Measurements from ENCODE around the gene USP31. TPM values are rescaled to one million over a fixed set of nuclear protein-coding genes. Genes with fewer than 3 reads are reported as not detected.

The USP31 gene
- total RNA-seq, 1 donor: 6.2 TPM

DNA sequence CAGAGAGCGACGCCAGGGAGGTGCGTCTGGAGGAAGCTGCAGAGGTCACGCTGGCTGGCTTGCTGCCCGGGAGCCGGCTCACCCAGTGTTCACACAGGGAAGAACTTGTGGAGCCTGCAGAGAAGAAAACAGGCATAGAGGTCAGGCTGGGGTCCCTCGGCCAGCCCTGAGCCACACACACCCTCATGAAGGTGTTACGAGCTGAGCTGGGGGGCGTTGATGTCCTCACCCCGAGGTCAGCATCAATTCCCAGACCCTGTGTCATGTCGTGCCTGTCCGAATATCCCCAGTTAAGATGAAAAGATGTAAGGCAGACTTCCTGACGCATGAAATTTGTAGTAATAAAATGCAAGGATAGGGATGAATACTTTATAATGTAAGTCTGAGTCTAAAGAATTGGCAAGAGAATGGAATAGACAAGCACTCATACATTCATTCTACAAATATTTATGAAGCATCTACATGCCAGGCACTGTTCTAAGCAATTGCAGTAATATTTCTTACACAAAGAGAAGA lies 77.1 kb downstream of the USP31 start:
- peaks cover 26% of the 10 kb centered on the region for H3K36me3 ChIP-seq (ENCODE audit: insufficient read depth, low read length)
- H3K4me3 ChIP-seq (ENCODE audit: insufficient read depth, low read length): peak overlapping the region; percentile 8
- H3K4me1 ChIP-seq (ENCODE audit: insufficient read depth, low read length): peaks cover 25% of the 10 kb centered on the region
- peak; percentile 83 for DNase-seq (ENCODE audit: insufficient read length, low spot score, missing footprints)
- H3K27ac ChIP-seq (ENCODE audit: low read depth, low read length): peak overlapping the region; percentile 92
- no peaks in the 10 kb centered on the region for H3K27me3 ChIP-seq (ENCODE audit: insufficient read depth, low read length)
- H3K4me2 ChIP-seq (ENCODE audit: insufficient read depth, low read length): peak overlapping the region; percentile 67
- H3K79me2 ChIP-seq (ENCODE audit: insufficient read depth, low read length): no peaks in the 10 kb centered on the region
- no peaks in the 10 kb centered on the region for H4K20me1 ChIP-seq (ENCODE audit: insufficient read depth, low read length)
- H2AFZ ChIP-seq (ENCODE audit: low read length): peak overlapping the region; percentile 54
- no peaks in the 10 kb centered on the region for H3K9me3 ChIP-seq (ENCODE audit: low read depth, low read length)
- TF ChIP-seq, protein P1, sequence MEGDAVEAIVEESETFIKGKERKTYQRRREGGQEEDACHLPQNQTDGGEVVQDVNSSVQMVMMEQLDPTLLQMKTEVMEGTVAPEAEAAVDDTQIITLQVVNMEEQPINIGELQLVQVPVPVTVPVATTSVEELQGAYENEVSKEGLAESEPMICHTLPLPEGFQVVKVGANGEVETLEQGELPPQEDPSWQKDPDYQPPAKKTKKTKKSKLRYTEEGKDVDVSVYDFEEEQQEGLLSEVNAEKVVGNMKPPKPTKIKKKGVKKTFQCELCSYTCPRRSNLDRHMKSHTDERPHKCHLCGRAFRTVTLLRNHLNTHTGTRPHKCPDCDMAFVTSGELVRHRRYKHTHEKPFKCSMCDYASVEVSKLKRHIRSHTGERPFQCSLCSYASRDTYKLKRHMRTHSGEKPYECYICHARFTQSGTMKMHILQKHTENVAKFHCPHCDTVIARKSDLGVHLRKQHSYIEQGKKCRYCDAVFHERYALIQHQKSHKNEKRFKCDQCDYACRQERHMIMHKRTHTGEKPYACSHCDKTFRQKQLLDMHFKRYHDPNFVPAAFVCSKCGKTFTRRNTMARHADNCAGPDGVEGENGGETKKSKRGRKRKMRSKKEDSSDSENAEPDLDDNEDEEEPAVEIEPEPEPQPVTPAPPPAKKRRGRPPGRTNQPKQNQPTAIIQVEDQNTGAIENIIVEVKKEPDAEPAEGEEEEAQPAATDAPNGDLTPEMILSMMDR (IDR thresholded peaks at IDR 0.05; ENCODE audit: extremely low read depth, low read depth, low read length): no peak

DNA sequence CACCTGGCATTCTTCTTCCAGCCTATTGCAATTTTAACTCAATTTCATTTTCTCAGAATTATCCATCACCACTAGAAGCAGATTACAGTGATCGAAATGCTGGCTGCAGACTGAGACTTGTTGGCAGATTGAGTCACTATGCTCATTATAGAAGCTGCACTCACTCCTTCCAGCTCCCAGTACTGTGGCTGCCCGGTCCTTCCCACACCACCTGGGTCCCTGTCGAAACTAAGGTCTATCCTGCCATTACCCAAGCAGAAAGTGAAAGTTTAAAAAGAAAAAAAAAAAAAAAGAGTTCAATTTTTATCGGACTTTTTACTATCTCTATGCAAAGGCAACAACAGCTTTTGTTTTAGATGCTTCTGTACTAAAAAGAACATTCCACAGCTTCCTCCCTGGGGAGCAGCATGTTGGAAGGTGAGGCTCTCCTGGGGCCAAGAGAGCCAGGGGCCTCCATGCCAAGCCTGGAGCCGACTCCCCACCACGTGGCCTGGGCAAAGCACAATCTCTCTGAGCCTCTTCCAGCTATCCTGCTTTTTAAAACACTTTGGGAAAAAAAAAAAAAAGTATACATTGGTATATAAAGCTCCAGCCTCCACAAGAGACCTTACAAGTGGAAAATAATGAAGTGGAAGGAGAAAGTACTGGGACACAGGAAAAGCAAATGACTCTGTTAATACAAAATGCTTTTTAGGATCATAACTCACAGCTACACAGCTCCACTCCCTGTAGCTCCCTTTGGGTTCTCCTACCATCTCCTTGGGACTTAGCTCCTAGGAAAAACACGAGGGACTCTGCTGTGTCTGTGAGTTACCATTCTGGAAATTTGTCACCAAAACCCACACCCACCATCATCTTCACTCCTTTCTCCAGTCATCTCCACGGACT lies 77.8 kb downstream of the USP31 start:
- Histone ChIP-seq H3K79me2 (ENCODE audit: insufficient read depth, low read length) (no peaks in the 10 kb centered on the region), H3K27ac (ENCODE audit: low read depth, low read length) (peak overlapping the region; percentile 92), H3K4me2 (ENCODE audit: insufficient read depth, low read length) (peak overlapping the region; percentile 67), H3K4me3 (ENCODE audit: insufficient read depth, low read length) (no peak overlapping the region), H4K20me1 (ENCODE audit: insufficient read depth, low read length) (no peaks in the 10 kb centered on the region), H3K36me3 (ENCODE audit: insufficient read depth, low read length) (peaks cover 28% of the 10 kb centered on the region), H3K9me3 (ENCODE audit: low read depth, low read length) (no peaks in the 10 kb centered on the region), H3K4me1 (ENCODE audit: insufficient read depth, low read length) (peaks cover 25% of the 10 kb centered on the region), H2AFZ (ENCODE audit: low read length) (peak overlapping the region; percentile 54), H3K27me3 (ENCODE audit: insufficient read depth, low read length) (no peaks in the 10 kb centered on the region)
- DNase-seq (ENCODE audit: insufficient read length, low spot score, missing footprints): peak; percentile 77
- TF ChIP-seq, protein P1 (IDR thresholded peaks at IDR 0.05; ENCODE audit: extremely low read depth, low read depth, low read length): no peak

DNA sequence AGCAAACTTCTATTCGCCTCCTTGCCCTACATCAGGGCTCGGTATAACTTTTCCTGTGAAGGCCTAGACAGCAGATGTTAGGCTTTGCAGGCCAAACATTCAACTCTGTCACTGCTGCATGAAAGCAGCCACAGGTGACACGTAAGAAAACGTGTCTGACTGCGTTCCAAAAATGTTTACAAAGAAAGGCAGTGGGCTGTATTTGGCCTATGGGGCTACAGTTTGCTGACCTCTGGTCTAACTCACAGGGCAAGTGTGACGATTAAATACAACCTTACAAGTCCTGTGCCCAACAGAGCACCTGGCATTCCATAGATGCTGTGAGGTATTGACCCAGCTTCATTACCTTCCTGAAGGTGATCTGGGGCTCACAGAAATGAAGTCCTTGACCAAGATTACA lies 79.4 kb downstream of the USP31 start:
- no peaks in the 10 kb centered on the region for H3K79me2 ChIP-seq (ENCODE audit: insufficient read depth, low read length)
- no peak overlapping the region for H3K27ac ChIP-seq (ENCODE audit: low read depth, low read length)

More for the DNA sequence above, 79.4 kb downstream of the USP31 start:
- no peaks in the 10 kb centered on the region for H3K9me3 ChIP-seq (ENCODE audit: low read depth, low read length)
- H4K20me1 ChIP-seq (ENCODE audit: insufficient read depth, low read length): no peaks in the 10 kb centered on the region
- peaks cover 28% of the 10 kb centered on the region for H3K36me3 ChIP-seq (ENCODE audit: insufficient read depth, low read length)
- H2AFZ ChIP-seq (ENCODE audit: low read length): no peak overlapping the region
- H3K27me3 ChIP-seq (ENCODE audit: insufficient read depth, low read length): no peaks in the 10 kb centered on the region
- no peak for DNase-seq (ENCODE audit: insufficient read length, low spot score, missing footprints)
- H3K4me1 ChIP-seq (ENCODE audit: insufficient read depth, low read length): peaks cover 25% of the 10 kb centered on the region
- TF ChIP-seq, protein P1 (IDR thresholded peaks at IDR 0.05; ENCODE audit: extremely low read depth, low read depth, low read length): no peak
- H3K4me2 ChIP-seq (ENCODE audit: insufficient read depth, low read length): no peak overlapping the region
- H3K4me3 ChIP-seq (ENCODE audit: insufficient read depth, low read length): no peak overlapping the region
